Parathyroid adenoma (tissue), 2 donors: Measurements from ENCODE around the gene COL23A1.

ENCODE experiments used
- H2AFZ ChIP-seq: fragments of 300-600 bp; sonication (generic); one replicate; pipeline ENCODE4 v1.7.0; 2017; ENCODE audit warnings: antibody characterized with exemption, mild to moderate bottlenecking
- H3K27ac ChIP-seq: fragments of 300-600 bp; sonication (generic); one replicate; pipeline ENCODE4 v1.7.0; 2017
- H3K27me3 ChIP-seq: fragments of 300-600 bp; sonication (generic); one replicate; pipeline ENCODE4 v1.7.0; 2017; ENCODE audit warnings: low read length; ENCODE audit not compliant: control insufficient read depth, insufficient read depth
- H3K36me3 ChIP-seq: fragments of 300-600 bp; sonication (generic); one replicate; pipeline ENCODE4 v1.7.0; 2017; ENCODE audit warnings: low read length; ENCODE audit not compliant: control insufficient read depth, insufficient read depth
- H3K4me1 ChIP-seq: fragments of 300-600 bp; sonication (generic); one replicate; pipeline ENCODE4 v1.7.0; 2017; ENCODE audit warnings: control low read depth
- H3K4me2 ChIP-seq: fragments of 300-600 bp; sonication (generic); one replicate; pipeline ENCODE4 v1.7.0; 2017; ENCODE audit warnings: low read length
- H3K4me3 ChIP-seq: fragments of 300-600 bp; sonication (generic); one replicate; pipeline ENCODE4 v1.7.0; 2017; ENCODE audit warnings: low read depth, low read length
- H3K79me2 ChIP-seq: fragments of 300-600 bp; sonication (generic); one replicate; pipeline ENCODE4 v1.7.0; 2017; ENCODE audit warnings: control low read depth
- H3K9ac ChIP-seq: fragments of 300-600 bp; sonication (generic); one replicate; pipeline ENCODE4 v1.7.0; 2017; ENCODE audit warnings: mild to moderate bottlenecking
- H3K9me3 ChIP-seq: fragments of 300-600 bp; sonication (generic); one replicate; pipeline ENCODE4 v1.7.0; 2017; ENCODE audit warnings: low read length; ENCODE audit not compliant: control insufficient read depth
- TF ChIP-seq, protein P1 (sequence below): fragments of 300-600 bp; sonication (generic); IDR thresholded peaks from one replicate; pipeline ENCODE4 v1.7.0; 2017; ENCODE audit warnings: antibody characterized with exemption, mild to moderate bottlenecking
- donor health status: primary hyperparathyroidism.

The COL23A1 gene

DNA sequence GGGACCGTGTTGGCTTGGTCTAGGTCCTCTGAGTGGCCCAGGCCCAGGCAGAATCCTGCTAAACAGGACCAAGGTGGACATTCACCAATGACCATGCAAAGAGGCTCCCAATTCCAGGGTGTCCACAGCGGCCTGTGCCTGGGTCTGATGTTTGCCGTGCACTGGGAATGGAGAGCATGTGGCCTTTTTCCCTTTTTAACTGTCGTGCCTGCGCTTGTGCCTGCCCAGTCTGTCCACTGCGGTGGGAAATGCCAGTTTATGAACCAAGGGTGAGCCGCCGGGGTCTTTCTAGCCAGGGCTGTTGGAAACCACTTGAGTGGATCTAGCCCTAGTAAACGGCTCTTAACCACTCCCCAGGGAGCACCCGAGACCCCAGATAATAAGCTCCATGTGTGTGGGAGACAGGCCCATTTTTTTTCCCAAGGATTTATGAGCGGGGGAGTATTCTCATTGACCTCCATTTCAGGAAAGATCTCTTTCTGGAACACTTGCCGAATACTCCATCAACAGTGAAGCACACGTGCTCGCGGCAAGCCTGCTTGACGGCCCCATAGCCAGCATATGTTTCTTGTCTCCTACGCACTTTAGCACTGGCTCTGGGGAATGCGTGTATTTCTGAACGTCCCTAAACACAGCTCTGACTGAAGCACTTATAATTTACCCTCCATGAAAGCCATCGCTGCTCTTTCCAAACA is 264.4 kb downstream of the COL23A1 start:
- H3K36me3 ChIP-seq, result no peaks in the 10 kb centered on the region
- H3K79me2 ChIP-seq, result no peaks in the 10 kb centered on the region
- no peaks in the 10 kb centered on the region for H3K4me1 ChIP-seq
- H3K9me3 ChIP-seq, result no peaks in the 10 kb centered on the region
- no peak overlapping the region for H3K27ac ChIP-seq
- H3K4me2 ChIP-seq, result no peak overlapping the region
- no peaks in the 10 kb centered on the region for H3K27me3 ChIP-seq
- TF ChIP-seq, protein P1, sequence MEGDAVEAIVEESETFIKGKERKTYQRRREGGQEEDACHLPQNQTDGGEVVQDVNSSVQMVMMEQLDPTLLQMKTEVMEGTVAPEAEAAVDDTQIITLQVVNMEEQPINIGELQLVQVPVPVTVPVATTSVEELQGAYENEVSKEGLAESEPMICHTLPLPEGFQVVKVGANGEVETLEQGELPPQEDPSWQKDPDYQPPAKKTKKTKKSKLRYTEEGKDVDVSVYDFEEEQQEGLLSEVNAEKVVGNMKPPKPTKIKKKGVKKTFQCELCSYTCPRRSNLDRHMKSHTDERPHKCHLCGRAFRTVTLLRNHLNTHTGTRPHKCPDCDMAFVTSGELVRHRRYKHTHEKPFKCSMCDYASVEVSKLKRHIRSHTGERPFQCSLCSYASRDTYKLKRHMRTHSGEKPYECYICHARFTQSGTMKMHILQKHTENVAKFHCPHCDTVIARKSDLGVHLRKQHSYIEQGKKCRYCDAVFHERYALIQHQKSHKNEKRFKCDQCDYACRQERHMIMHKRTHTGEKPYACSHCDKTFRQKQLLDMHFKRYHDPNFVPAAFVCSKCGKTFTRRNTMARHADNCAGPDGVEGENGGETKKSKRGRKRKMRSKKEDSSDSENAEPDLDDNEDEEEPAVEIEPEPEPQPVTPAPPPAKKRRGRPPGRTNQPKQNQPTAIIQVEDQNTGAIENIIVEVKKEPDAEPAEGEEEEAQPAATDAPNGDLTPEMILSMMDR, result no peak
- no peak overlapping the region for H3K9ac ChIP-seq
- H3K4me3 ChIP-seq, result no peak overlapping the region
- no peak overlapping the region for H2AFZ ChIP-seq

DNA sequence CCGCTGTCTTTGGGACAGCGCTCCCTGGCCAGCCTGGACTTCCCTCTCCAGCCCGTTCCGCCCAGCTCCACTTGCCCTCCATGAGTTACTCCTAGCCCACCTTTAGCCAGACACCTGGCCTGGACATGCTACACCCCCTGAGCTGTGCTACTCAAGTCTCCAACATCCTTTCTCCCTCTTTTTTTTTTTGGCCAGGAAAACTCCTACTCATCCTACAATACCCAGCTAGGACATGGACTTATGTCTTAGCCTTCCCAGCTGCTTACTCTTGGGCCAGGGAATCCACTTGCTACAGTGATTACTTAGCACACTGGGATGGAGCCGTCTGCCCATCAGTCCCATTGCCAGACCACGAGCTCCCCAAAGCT is 264.9 kb downstream of the COL23A1 start:
- Histone ChIP-seq H3K27me3 (no peaks in the 10 kb centered on the region), H3K4me2 (no peak overlapping the region), H3K4me1 (no peaks in the 10 kb centered on the region), H3K79me2 (no peaks in the 10 kb centered on the region), H3K4me3 (no peak overlapping the region), H3K36me3 (no peaks in the 10 kb centered on the region), H3K27ac (no peak overlapping the region), H3K9me3 (no peaks in the 10 kb centered on the region), H3K9ac (no peak overlapping the region), H2AFZ (no peak overlapping the region)
- TF ChIP-seq, protein P1, result no peak

DNA sequence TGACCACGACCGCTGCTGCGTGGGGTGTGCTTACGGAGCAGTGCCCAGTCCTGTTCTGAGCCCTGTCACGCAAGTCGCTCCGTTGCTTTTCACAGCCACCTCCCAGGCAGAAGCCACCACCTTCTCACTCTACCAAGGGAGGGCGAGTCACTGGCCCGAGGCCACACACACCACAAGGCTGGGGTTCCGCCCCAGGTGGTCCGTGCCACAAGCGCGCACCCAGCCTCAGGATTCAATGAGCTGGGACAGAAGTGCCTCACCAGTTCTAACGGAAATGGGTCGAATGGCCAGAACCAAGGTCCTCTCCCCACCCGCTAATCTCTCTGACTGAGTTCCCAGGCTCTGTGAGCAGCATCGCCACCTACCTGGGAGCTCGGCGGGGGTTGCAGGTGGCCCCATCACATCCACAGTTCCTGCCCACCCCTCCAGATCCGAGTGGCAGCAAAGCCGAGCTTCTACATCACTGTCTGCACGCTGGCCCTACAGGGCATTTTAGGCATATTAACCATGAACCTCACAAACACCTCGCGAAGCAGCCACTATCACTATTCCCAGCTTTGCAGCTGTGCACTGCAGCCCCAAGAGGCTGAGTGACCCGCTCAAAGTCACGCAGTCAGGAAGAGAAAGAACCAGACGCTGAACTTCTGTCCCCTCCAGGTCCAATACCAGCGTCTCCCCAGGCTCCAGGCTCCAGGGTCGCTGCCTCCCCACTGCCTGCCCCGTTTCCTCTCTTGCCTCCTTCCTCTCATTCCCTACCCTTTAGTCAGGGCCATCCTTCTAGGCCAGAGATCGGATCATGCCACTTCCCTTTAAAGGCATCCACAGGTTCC is 265.5 kb downstream of the COL23A1 start:
- Histone ChIP-seq H3K27ac (no peak overlapping the region), H3K4me1 (no peaks in the 10 kb centered on the region), H3K79me2 (no peaks in the 10 kb centered on the region), H3K9me3 (no peaks in the 10 kb centered on the region), H2AFZ (no peak overlapping the region), H3K4me2 (no peak overlapping the region), H3K36me3 (no peaks in the 10 kb centered on the region), H3K4me3 (no peak overlapping the region), H3K27me3 (no peaks in the 10 kb centered on the region), H3K9ac (no peak overlapping the region)
- TF ChIP-seq, protein P1, result no peak

DNA sequence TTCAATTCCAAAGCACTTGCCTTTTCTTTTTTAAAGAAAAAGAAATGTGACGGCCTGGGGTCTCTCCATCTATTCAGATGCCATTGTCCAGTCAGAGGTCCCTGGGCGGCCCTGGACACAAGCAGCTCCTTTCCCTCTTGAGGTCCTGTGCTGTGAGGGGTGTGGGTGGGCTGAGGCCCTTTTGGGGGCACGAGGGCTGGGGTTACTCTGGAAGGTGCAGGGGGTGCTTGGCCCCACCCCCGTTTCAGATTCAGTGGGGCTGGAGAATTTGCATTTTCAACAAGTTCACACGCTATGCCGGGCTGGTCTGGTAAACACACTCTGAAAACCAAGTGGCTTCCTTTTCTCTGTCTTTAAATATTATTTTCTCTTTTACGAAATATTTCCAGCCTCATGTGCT is 266.2 kb downstream of the COL23A1 start:
- H3K9ac ChIP-seq, result no peak overlapping the region
- H3K4me1 ChIP-seq, result no peaks in the 10 kb centered on the region
- no peaks in the 10 kb centered on the region for H3K27me3 ChIP-seq
- H3K9me3 ChIP-seq, result no peaks in the 10 kb centered on the region
- TF ChIP-seq, protein P1, result no peak
- H3K79me2 ChIP-seq, result no peaks in the 10 kb centered on the region
- no peak overlapping the region for H3K27ac ChIP-seq
- no peak overlapping the region for H3K4me3 ChIP-seq
- no peak overlapping the region for H3K4me2 ChIP-seq
- H2AFZ ChIP-seq, result no peak overlapping the region
- no peaks in the 10 kb centered on the region for H3K36me3 ChIP-seq
